GM18909 (cell line): ENCODE measurements around the gene ELMO1.
A peak's percentile ranks its signal among the peaks of the same experiment; 100 is the strongest.

ENCODE experiments used
- ATAC-seq: cut with Tn5 transposase; IDR thresholded peaks from one replicate; pipeline ENCODE4 v1.9.1; 2021; ENCODE audit warnings: mild to moderate bottlenecking; ENCODE audit not compliant: unreplicated experiment, poor library complexity

ELMO1 gene

DNA sequence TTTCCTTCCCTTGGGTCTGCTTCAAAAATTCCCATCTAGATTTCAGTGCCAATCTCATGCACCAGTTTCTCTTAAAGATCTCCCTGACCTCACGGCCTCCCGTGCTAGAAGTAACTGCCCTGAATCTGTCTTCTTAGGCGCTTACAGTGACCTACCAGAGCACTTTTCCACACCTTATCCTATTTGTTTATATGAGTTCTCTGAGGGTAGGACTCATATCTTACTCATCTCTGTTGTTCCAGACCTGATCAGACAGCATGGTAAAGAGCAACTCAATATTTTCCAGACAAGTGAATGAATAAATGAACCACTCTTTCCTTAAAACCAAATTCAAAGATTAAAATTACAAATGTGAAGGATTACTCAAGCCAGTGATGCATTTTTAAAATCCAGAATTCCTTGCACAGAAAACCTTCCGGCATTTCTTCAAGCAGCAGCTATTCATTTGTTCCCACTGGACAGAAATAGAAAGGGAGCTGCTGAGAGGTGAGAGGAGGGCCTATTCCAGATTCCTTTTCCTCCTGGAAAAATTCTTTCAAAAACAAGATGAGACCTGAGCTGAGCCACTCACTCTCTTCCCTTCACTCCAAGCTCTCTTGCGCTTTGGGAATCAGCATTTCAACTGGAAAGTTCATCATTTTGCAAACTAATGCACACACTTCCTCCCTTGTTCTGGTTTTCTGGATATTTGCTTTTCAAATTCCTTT, 94.6 kb downstream of the ELMO1 start:
- no peak for ATAC-seq

DNA sequence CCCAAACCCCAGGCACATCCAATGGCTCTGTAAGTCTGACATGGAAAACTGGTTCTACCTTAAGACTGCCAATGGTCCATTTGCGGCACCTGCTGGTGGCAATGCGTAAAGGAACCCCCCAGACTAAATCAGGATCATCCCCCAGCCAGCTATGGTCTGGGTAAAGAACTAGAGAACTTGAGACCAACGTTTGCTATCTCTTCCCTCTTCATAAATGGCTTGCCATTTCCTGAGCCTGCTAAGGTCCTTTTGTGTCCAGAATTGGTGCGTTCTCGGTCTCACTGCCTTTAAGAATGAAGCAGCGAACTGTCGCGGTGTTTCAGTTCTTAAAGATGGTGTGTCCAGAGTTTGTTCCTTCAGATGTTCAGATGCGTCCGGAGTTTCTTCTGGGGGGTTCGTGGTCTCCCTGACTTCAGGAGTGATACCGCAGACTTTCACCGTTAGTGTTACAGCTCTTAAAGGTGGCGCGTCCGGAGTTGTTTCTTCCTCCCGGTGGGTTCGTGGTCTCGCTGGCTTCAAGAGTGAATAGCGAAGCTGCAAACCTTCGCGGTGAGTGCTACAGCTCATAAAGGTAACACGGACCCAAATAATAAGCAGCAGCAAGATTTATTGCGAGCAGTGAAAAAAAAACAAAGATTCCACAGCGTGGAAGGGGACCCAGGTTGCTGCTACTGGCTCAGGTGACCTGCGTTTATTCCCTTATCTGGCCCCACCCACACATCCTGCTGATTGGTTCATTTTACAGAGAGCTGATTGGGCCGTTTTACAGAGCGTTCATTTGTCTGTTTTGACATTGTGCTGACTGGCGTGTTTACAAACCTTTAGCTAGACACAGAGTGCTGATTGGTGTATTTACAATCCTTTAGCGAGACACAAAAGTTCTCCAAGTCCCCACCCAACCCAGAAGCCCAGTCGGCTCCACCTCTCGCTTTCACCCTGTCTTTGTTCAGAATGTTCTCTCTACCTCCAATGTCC, 95.4 kb downstream of the ELMO1 start:
- peak; percentile 73 for ATAC-seq

DNA sequence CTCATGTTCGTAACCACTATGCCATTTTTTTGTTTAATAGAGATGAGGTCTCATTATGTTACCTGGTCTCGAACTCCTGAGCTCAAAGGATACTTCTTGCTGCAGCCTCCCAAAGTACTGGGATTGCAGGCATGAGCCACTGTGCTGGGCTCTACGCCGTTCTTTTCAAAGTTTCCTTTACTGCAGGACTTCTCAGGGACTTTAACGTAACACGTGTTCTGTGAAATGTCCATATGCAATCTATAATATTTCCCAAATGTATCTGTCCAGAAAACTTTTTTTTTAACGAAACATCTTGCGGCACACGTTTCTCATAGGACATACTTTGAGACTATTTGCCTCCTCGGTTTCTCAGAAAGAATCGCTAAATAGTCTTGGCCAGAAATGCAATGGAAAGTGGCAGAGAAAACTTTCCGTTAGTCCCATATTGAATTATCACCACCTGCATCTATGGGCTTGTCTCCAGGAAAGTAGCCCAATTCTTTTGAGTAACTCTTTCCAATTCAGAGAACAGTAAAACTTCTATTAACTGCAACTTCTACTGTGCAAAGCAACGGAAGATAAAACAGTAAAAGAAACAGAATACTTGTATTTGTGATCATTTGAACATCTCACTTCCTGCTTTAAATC, 96.3 kb downstream of the ELMO1 start:
- ATAC-seq, result no peak

DNA sequence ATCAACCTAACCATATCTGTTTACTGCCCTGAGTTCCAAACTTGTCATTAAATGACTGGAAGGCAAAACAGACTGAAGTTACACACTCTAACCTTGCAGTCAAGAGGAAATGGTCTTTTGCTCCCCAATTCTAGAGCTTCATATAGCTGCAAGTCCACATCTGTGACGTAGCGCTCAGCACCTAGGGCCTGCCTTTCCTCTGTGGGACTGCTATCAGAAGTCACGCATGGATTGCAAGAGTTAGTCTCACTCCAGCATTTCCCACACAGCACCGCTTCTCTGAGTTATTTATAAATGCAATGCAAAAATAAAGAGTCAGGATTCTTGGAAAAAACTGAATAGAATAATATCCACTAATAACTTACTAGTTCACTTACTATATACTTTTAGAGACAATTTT, 96.9 kb downstream of the ELMO1 start:
- ATAC-seq, result no peak

GRCh38 chr7:37349979-37350590, 98.6 kb downstream of the ELMO1 start:
- ATAC-seq, result no peak

DNA sequence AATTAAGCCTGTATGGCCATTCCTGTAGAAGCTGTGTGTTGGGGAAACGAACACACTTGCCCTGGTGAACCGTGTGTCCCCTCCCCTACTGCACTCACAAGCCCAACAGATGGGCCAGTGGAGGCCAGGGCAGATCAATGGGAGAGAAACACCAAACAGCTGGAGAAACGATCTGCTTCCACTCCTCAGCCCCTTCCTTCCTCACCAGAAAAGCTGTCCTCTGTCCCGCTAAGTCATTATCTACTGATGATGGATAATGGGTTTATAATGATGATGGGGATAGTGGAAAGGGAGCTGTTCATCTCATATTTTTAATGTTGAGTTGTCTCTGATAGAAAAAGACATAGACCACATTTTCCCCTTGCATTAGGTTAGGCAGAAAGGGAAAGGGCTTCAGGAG, 99.7 kb downstream of the ELMO1 start:
- no peak for ATAC-seq

DNA sequence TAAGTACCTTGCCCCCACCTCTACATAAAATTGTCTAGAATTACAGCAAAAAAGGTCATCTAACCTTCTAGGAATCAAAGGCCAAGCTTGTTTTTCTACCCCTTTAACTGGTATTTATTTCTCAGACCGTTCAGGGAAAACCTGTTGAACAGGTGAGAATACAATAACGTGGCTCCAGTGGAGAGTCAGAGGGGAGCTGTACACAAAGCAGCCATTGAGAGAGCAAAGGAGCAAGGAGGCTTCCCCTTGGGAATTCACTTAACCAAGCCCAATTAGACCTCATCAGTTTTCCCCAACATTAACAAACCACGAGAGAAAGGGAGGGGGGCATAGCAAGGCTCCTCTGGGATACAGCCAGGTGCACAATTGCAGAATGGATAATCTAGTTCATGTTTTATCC, 101.9 kb downstream of the ELMO1 start:
- no peak for ATAC-seq

- peak; percentile 38 for ATAC-seq
Measured at GRCh38 chr7:37344886-37345579, 103.6 kb downstream of the ELMO1 start.

GRCh38 chr7:37342688-37343471, 105.8 kb downstream of the ELMO1 start:
- ATAC-seq, result peak; percentile 70

GRCh38 chr7:37342176-37342687, 106.4 kb downstream of the ELMO1 start:
- ATAC-seq, result no peak

DNA sequence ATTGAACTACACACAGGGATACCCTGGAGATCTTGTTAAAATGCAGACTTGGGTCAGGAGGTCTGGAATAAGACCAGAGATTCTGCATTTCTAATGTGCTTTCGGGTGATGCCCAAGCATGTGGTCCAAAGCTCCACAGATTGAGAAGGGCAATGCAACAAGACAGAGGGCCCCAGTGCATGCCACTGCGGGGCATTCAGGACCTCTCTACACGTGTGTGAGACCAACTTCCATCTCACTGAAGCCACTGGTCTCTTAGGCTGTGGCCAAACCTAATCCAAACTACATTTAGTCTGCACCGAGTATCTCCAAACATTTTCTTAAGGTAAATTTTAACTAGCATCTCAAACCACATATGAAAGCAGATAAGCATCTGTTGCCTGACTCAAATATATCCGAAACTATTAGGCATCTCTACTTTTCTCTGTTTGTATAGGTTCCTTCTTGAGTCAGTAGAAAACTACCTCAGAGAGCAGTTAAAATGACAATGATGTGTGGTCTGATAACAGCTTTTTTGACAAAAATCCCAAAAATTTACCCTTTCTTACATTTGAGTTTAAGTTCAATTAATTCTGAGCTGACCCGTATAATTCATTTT, 107.5 kb downstream of the ELMO1 start:
- peak; percentile 38 for ATAC-seq

DNA sequence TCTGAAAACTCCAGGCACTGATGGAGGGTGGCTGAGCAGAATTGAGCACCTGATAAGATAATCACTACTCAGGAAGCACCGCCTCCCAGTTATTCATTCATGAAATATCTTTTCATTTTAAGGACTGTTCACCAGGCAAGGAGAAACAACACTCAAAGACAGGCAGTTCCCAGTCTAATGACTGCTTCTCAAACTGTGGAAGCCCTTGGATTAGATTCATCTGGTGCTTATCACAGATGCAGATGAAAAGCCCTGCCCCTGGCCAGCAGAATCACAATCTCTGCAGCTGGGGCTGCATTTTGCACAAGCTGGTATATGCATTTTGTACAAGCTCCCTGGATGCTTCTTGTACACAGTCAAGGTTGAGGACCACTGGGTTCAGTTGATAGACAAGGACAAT, 109.7 kb downstream of the ELMO1 start:
- no peak for ATAC-seq

DNA sequence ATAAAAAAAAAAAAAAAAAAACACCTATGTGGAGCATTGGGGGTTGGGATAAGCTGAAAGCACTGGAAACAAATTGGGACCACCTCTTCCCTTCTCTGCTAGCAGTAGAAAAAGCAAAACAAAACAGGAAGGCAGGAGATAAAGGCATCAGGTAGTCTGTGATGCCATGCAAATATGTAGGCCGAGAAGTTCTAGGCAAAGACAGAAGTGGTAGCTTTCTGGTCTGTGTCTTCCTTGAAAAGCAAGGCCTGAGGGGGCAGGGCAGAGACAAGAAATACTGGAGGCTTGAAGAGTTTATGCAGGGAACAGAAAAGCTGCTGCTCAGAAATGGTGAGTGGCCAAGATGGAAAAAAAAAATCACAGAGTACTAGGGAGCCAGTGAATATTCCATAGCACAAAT, 111.1 kb downstream of the ELMO1 start:
- ATAC-seq, result no peak

DNA sequence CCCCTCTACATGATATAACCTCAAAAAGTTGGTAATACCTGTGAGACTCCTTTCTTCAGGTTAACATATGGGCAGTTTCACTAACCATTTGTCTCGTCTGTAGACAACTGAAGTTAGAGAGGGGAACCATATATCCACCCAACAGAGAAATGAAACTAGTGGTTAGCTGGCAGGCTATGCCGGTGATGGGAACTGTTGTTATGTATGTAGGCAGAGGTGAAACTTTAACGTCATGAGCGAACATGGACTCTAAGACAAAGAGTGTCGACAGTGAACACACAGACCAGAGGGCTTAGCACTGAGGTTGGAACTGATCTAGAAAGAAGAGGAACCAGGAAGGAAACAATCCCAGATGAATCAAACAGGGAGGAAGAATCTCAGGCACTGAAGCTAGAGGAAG, 112.4 kb downstream of the ELMO1 start:
- peak; percentile 93 for ATAC-seq

DNA sequence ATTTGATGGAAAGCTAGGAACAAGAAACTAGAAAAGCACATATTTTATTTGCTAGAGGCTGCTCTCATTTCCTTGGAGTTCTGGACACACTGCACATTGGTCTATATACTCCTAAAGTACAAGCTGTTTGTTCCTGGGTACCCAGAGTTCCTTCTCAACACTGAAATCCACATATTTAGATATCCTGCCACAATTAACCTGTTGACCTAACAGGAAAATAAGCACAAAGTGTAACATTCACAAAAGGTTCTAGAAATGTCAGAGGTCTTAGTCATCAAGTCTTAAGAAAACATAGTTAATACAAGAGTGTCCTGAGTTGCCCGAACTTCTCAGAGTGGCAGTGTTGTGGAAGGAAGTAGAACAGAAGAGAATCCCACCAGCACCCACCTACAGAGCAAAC, 115.6 kb downstream of the ELMO1 start:
- no peak for ATAC-seq

DNA sequence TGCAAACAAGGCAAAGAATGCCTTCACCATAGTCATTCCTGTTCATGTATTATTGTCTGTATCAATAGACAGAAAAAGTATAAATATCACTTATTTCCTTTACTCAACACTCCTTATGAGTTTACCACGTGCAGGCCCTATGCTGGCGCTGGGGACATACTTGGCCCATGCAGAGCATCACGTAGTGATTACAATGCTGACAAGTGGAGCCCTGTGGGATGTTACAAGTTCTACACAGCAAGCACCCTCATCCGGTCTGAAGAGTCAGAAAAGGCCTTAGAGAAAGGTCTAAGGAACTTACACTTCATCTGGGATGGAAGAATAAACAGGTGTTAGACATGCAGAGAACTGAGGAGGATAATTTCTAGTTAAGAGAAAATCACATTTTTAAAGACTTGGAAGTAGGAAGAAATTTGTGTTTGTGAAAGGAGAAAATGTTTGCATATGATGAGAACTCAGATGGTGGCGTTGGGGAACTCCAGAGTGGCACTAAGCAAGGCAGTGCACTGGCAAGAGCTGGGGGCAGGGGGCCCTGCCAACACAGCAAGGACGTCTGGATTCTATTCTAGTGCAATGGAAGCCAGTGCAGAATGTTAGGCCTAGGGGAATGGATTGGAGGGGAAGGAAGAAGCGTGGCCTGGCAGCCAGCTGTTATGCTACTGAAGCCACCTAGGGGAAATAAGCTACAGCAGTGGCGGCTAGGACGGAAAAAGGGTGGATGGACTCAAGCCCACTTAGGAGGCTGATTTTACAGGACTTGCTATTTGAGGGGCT, 116.2 kb downstream of the ELMO1 start:
- ATAC-seq, result no peak

DNA sequence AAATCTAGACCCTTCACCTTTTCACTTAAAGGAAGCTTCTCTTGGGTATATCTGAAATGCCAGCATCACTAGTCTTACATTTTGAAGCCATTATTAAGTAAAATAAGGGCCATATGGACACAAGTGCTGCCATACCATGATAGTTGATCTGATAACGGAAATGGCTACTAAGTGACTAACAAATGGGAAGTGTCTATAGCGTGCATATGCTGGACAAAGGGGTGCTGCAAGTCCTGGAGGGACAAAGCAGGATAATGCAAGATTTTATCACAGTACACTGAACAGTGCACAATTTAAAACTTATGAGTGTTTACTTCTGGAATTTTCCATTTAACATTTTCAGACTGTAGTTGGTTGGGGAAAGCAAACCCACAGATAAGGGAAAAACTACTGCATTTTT, 117.9 kb downstream of the ELMO1 start:
- ATAC-seq, result no peak

DNA sequence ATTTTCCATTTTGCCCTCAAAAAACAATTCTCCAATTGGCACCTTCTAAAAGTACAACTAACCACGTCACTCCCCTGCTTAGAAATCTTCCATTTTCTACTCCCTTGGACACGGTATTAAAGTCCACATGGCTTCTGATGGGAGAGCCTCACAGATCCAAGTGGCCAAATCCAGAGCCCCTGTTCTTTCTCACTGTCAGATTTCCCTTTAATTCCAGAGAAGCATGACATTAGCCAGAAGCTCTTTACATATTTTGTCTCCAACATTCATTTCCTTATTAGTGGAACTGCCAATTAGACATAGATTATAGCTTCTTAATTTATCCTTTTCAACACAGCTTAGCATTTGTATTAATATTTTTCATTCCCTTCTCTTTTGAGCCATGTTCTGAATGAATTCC, 118.7 kb downstream of the ELMO1 start:
- no peak for ATAC-seq
